Mucosa of descending colon (tissue), 3 donors: ENCODE data around the gene AP5B1. TPM values are rescaled to one million over a fixed set of nuclear protein-coding genes. Genes with fewer than 3 reads are reported as not detected.
A peak's percentile ranks its signal among the peaks of the same experiment; 100 is the strongest.

ENCODE experiments used
- ATAC-seq: fragments of 200-7000 bp; cut with Tn5 transposase; one replicate; pipeline ENCODE4 v1.9.1; 2020; ENCODE audit warnings: mild to moderate bottlenecking, moderate library complexity
- DNase-seq, 3 donors: peaks; one replicate each; pipeline ENCODE4 v3.0.0-alpha.2; 2020
- H3K36me3 ChIP-seq: fragments of 200-600 bp; one replicate; pipeline ENCODE4 v1.8.0; 2021; ENCODE audit warnings: low read depth, mild to moderate bottlenecking
- H3K4me1 ChIP-seq: fragments of 200-600 bp; one replicate; pipeline ENCODE4 v1.8.0; 2021; ENCODE audit warnings: low read depth, mild to moderate bottlenecking
- H3K4me3 ChIP-seq: fragments of 200-600 bp; one replicate; pipeline ENCODE4 v1.8.0; 2021; ENCODE audit warnings: mild to moderate bottlenecking
- H3K9me3 ChIP-seq: fragments of 200-600 bp; one replicate; pipeline ENCODE4 v1.8.0; 2021; ENCODE audit warnings: mild to moderate bottlenecking
- CTCF ChIP-seq: fragments of 200-600 bp; IDR thresholded peaks from one replicate; pipeline ENCODE4 v1.8.0; 2022; ENCODE audit warnings: antibody characterized with exemption, mild to moderate bottlenecking
- intact Hi-C, 2 donors: fragments of 100-400 bp; cut with DNase I in 1 of 2; cut with micrococcal nuclease in 1 of 2; formaldehyde crosslinking; loops; one replicate each; pipeline versions ENCODE4 v1.11.0 to v1.11.1; 2022; cut with DNase I, micrococcal nuclease
- total RNA-seq, 3 donors: library from RNA; stranded (reverse); fragmentation: NEBNext Ultra II Directional in 2 of 3; extraction: Animal tissue kit (Norgen Biotek cat#: 25700) in 2 of 3; gene quantifications; one replicate each; pipeline versions ENCODE4 v1.2.1 to v1.2.4, GENCODE V29; 2021 to 2023
- donor health status: DM: no; HTN: no; CAD: no; lungs with moderate emphysema.
- donor health status: DM: no; HTN: no; CAD: no.
- donor health status: DM: no; HTN: yes; CAD: no.

The AP5B1 gene
- total RNA-seq, 3 donors from 2014 or later, result 21.2 to 21.8 (median 21.3) TPM

GRCh38 chr11:65776710-65777141 is 4.0 kb downstream of the AP5B1 start:
- H3K4me1 ChIP-seq, result peaks cover 17% of the 10 kb centered on the region
- no peak for DNase-seq
- TF ChIP-seq CTCF, result no peak
- no peak overlapping the region for H3K4me3 ChIP-seq
- H3K9me3 ChIP-seq, result no peaks in the 10 kb centered on the region
- intact Hi-C loops, result no loop called here
- no peak for ATAC-seq
- H3K36me3 ChIP-seq, result peaks cover 2% of the 10 kb centered on the region

- ATAC-seq (no peak), DNase-seq (no peak)
- H3K4me1 ChIP-seq, result peaks cover 12% of the 10 kb centered on the region
- H3K4me3 ChIP-seq, result no peak overlapping the region
- TF ChIP-seq CTCF, result no peak
- H3K9me3 ChIP-seq, result no peaks in the 10 kb centered on the region
- intact Hi-C loops, result no loop called here
- peaks cover 2% of the 10 kb centered on the region for H3K36me3 ChIP-seq
Measured at GRCh38 chr11:65776196-65776595, 4.6 kb downstream of the AP5B1 start.

GRCh38 chr11:65774525-65775306 is 6.1 kb downstream of the AP5B1 start:
- no peak for DNase-seq
- H3K36me3 ChIP-seq, result peaks cover 2% of the 10 kb centered on the region
- intact Hi-C loops, result no loop called here
- TF ChIP-seq CTCF, result no peak
- H3K4me3 ChIP-seq, result no peak overlapping the region
- peaks cover 10% of the 10 kb centered on the region for H3K4me1 ChIP-seq
- no peaks in the 10 kb centered on the region for H3K9me3 ChIP-seq
- ATAC-seq, result no peak

GRCh38 chr11:65773784-65774411 is 6.9 kb downstream of the AP5B1 start:
- peaks cover 2% of the 10 kb centered on the region for H3K36me3 ChIP-seq
- no peak for ATAC-seq
- no peaks in the 10 kb centered on the region for H3K9me3 ChIP-seq
- intact Hi-C loops, result no loop called here
- TF ChIP-seq CTCF, result no peak
- peaks cover 2% of the 10 kb centered on the region for H3K4me1 ChIP-seq
- H3K4me3 ChIP-seq, result no peak overlapping the region
- no peak for DNase-seq

- TF ChIP-seq CTCF, result no peak
- Histone ChIP-seq H3K4me3 (no peak overlapping the region), H3K9me3 (no peaks in the 10 kb centered on the region), H3K4me1 (no peaks in the 10 kb centered on the region), H3K36me3 (no peaks in the 10 kb centered on the region)
- intact Hi-C loops, result no loop called here
- ATAC-seq, result peak; percentile 55
- DNase-seq, result no peak
Measured at GRCh38 chr11:65771589-65772112, 9.1 kb downstream of the AP5B1 start.
